Coronary artery (tissue), 2 donors: ENCODE measurements around the gene PCLO.

Source experiments
- DNase-seq: peaks from one replicate; pipeline ENCODE4 v3.0.0-alpha.2; 2017; ENCODE audit warnings: low spot score
- H3K27ac ChIP-seq, 2 donors: fragments of 200-600 bp; sonication (generic); one replicate each; pipeline ENCODE4 v1.5.1; 2016 to 2019
- H3K4me3 ChIP-seq: fragments of 200-600 bp; sonication (generic); 2 replicates; pipeline ENCODE4 v1.5.1; 2016; ENCODE audit warnings: mild to moderate bottlenecking, moderate library complexity
- CTCF ChIP-seq: fragments of 200-600 bp; sonication (generic); IDR thresholded peaks from one replicate; pipeline ENCODE4 v1.5.1; 2019; ENCODE audit warnings: antibody characterized with exemption

PCLO gene

DNA sequence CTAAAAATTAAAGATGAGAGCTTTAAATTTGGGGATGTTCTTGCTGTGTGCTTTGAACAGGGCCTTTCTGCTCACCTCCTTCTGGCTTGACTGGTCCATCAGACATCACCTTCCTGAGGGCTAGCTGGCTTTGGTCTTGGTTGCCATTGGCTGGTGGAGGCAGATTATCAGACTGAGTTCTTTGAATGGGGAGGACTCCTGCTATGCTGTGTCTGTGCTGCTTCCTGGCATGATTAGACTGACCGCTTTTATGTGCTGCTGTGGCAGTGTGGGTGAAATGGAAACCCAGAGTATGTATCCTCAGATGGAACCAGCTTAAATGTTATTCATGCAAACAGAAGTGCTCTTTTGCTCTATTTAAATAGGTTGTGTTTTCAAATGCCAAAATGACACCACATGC lies 341.6 kb downstream of the PCLO start:
- H3K27ac ChIP-seq, result no peak overlapping the region
- TF ChIP-seq CTCF, result no peak

DNA sequence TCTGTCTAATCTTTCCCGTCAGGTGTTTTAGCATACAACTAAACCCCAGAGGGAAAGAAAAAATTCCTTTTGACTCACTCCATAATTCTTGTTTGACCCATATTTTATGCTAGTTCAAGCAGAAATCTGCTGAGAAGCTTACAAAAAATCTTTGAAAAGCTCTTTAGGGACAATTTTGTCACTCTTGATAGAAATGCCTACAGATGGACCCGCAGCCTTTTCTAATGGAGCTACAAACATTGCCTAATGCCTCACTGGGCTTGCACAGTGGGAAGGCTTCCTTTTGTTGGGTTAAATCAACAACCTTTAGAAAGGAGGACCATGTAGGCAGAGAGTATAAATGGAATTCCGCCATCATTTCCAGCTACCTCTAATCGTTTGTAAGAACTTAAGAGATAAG lies 344.5 kb downstream of the PCLO start:
- no peak overlapping the region for H3K27ac ChIP-seq

More for the DNA sequence above, 341.6 kb downstream of the PCLO start:
- H3K4me3 ChIP-seq, result no peak overlapping the region
- no peak for DNase-seq

GRCh38 chr7:82816272-82816671 lies 346.4 kb downstream of the PCLO start:
- Histone ChIP-seq H3K27ac (no peak overlapping the region), H3K4me3 (no peak overlapping the region)
- no peak for TF ChIP-seq CTCF
- DNase-seq, result no peak

More for the DNA sequence above, 344.5 kb downstream of the PCLO start:
- DNase-seq, result no peak
- no peak for TF ChIP-seq CTCF
- no peak overlapping the region for H3K4me3 ChIP-seq

GRCh38 chr7:82810558-82811259 lies 352.0 kb downstream of the PCLO start:
- peak; percentile 25 for TF ChIP-seq CTCF
- DNase-seq, result no peak
- H3K27ac ChIP-seq, result no peak overlapping the region
- H3K4me3 ChIP-seq, result no peak overlapping the region

GRCh38 chr7:82808633-82809032 lies 354.1 kb downstream of the PCLO start:
- H3K27ac ChIP-seq, result no peak overlapping the region
- TF ChIP-seq CTCF, result no peak
- DNase-seq, result no peak
- H3K4me3 ChIP-seq, result no peak overlapping the region

GRCh38 chr7:82805527-82805960 lies 357.1 kb downstream of the PCLO start:
- no peak for TF ChIP-seq CTCF
- Histone ChIP-seq H3K4me3 (no peak overlapping the region), H3K27ac (no peak overlapping the region)
- no peak for DNase-seq

DNA sequence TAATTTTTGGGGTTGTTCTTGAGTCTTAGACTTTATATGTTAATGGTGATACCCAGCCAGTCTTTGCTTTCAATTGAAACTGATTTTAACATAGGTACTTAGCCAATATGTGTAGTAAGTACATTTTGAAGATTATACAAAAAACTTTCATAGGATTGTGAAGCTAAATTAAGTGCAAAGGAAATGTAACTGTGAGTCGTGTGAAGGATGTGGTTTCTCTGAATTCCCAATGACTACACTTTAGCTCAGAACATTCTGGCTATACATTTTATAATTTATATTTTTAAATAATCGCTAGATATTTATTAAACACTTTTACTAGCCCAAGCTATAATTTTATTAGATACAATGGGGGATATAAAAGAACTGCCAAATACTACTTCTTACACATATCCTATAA lies 359.3 kb downstream of the PCLO start:
- no peak for DNase-seq
- Histone ChIP-seq H3K27ac (no peak overlapping the region), H3K4me3 (no peak overlapping the region)
- no peak for TF ChIP-seq CTCF
